Stimulated activated CD8-positive, alpha-beta memory T cell treated with anti-CD3 and anti-CD28 coated beads, Interleukin-4, amount 100 ng/mL, for 1 hour (primary cell): ENCODE results near the gene TES.
"Not testable (repeated sequence)": the region's sequence is repeated elsewhere in the genome, so short reads cannot be mapped to it uniquely, and the experiment has no call there.

ENCODE experiments used
- DNase-seq, 2 donors: peaks; one replicate each; pipeline ENCODE4 v3.0.0-alpha.2; 2020; ENCODE audit warnings: low read depth in 2 of 2, low spot score in 1 of 2

Gene TES

DNA sequence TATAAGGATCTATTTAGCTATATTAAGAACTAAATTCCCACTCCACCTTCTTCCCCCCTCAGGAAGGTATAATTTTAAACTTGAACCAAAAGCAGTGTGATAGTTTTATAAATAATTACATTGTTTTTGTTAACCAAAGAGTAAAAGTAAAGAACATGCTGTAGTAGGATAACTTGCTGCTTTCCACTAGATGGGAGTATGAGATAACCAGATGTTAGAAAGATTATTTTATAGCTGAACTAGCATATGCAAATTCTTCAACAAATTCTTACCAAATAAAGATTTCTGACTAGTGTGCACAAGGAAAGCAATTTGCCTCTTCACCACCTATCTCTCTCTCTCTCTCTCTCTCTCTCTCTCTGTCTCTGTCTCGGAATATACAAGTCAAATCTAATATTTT lies 31.8 kb downstream of the TES start:
- no peak for DNase-seq

DNA sequence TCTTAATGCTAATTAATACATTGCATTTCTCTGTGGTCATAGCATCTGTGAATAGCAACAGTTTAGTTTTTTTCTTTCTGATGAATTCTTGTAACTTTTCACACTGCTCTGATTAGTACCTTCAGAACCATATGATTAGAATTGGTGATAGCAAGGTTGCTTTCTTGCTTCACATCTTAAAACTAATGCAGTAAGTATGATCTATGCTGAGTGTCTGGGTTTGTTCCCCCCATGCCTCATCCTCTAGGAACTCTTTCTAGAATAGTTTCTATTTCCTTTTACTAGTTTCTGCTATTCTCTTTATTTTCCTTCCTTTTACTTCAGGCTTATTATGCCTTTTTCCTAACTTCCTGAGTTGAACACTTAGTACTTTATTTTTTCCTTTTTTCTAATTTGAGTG lies 32.4 kb downstream of the TES start:
- DNase-seq = no peak

DNA sequence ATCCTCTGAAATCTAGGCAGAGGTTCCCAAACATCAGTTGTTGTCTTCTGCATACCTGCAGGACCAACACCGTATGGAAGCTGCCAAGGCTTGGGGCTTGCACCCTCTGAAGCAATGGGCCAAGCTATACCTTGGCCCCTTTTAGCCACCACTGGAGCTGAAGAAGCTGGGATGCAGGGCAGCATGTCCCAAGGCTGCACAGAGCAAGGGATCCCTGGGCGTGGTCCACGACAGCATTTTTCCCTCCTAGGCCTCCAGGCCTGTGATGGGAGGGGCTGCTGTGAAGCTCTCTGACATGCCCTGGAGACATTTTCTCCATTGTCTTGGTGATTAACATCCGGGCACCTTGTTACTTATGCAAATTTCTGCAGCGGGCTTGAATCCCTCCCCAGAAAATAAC lies 34.5 kb downstream of the TES start:
- not testable (repeated sequence) for DNase-seq

DNA sequence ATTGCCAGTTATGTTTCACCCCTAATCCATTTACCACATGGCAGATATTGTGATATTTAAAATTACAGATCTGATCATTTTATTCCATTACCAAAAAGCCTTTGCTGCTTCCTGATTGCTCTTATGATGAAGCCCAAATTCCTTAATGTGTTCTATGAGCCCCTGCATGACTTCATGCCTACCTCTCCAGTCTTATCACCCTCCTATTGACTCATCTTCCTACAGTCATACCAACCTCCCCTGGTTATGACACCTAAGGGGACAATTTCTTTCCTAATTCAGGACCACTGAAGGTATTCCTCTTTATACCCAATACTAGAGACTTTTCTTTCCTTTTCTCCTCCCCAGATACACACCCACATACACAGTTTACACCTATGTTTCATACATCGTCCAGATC lies 36.0 kb downstream of the TES start:
- no peak for DNase-seq

DNA sequence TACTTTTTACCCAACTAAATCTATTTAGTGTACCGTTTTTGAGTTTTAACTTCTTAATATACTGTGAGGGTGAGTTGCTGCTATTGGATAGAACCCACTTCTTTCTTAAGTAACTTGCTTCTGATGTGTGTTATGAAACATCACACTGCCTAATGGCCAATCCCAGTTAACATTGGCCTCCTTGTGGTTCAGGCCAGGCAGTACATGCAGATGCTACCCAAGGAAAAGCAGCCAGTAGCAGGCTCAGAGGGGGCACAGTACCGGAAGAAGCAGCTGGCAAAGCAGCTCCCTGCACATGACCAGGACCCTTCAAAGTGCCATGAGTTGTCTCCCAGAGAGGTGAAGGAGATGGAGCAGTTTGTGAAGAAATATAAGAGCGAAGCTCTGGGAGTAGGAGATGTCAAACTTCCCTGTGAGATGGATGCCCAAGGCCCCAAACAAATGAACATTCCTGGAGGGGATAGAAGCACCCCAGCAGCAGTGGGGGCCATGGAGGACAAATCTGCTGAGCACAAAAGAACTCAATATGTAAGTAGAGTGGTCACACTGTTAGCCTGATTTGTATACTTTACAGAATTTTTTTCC lies 39.7 kb downstream of the TES start:
- no peak for DNase-seq

DNA sequence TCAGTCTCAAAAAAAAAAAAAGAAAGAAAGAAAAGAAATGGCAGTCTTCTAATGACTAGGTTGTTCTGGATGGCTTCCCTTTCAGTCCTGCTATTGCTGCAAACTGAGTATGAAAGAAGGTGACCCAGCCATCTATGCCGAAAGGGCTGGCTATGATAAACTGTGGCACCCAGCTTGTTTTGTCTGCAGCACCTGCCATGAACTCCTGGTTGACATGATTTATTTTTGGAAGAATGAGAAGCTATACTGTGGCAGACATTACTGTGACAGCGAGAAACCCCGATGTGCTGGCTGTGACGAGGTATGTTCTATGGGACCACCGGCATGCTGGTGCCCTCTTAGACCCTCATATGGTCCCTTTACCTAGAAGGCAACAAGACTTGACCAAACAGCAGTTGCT lies 41.3 kb downstream of the TES start:
- no peak for DNase-seq

DNA sequence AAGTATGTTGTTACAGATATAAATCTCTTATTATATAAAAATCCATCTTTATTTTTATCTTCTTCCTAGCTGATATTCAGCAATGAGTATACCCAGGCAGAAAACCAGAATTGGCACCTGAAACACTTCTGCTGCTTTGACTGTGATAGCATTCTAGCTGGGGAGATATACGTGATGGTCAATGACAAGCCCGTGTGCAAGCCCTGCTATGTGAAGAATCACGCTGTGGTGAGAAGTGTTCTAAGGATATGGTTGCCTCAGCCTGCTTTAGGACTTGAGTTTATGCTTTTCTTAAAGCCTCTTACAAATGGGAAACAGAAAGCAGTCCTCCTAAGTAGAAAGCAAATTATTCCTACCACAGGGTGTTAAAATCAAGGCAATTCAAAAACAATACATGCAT lies 41.9 kb downstream of the TES start:
- no peak for DNase-seq

DNA sequence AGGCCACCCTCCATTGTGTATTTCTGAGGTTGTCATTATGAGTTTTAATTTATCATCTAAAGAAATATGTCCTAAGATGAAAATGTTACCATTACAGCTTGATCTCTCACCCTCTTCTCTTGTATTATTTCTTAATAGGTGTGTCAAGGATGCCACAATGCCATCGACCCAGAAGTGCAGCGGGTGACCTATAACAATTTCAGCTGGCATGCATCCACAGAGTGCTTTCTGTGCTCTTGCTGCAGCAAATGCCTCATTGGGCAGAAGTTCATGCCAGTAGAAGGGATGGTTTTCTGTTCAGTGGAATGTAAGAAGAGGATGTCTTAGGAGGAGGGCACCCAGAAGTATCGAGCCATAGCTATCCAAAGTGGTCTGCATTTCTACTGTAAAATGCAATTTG lies 46.8 kb downstream of the TES start:
- no peak for DNase-seq

DNA sequence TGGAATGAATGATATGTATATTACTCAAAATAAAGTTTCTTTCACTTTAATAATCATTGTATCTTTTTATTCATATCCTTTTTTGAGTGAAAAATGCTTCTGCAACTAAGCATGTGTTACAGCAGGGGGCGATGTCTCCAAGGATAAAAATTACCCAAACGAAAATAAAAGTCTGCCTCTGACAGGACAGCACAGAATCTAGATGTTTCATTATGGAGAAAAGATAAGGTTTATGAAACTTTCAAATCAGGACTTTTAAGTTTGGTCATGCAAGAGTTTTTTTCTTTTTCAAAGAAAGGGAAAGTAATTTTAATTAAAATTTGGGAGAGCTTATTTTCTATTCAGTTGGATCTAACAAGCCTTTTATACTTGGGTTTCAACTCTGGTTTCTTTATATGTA lies 48.4 kb downstream of the TES start:
- DNase-seq = no peak

DNA sequence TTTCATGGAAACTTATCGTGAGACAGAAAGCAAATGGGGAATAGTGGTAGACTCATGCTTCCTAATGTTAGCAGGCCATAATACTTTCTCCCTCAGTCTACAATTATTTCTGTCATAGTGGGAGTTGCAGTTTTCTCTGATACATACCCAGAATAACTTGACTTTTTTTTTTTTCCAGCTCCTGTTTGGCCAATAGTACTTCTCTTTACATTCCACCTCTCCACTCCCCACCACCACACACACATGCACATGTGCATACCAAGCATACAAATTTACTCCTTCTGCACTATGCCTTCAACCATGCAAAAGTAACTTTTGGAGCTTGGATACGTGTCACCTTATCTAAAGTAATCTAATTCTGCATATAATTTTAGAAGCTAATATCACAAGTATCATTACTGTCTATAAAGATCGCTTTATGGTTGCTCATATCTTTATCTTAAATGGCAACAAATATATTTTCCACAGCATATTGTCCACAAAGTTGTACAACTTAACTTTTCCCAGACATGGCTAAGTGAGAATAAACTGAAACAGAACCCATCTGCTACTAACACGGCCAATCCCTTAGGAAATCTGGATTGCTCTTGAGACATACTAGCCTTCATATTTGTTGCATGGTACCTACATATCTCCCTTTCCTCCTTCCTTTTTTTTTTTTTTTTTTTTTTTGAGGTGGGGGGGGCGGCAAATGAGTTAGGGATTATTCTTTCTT lies 49.0 kb downstream of the TES start:
- no peak for DNase-seq

DNA sequence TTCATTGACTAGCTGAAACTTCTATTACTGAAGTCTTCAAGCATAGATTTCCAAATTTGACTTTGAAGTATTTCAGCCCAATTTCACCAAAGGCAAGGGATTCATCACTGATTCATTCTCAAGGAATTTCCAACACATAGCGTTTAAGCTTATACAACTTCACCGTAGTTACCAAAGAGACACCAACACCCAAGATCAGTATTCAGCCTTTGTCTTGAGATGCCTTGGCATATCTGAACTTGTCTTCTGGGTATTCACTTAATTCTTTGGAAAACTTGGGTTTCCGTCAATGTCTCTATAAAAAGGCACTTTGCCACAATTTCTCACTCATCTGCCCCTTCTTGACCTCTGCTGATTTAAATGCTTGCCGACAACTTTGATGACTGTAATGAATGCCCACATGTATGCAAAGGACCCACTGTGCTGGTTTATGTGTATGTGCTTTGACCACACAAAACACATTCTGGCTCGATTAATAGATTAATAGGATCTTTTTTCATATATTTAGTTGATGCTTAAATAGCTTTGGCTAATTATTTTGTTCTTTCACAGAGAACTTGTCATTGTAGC lies 49.6 kb downstream of the TES start:
- DNase-seq = no peak

DNA sequence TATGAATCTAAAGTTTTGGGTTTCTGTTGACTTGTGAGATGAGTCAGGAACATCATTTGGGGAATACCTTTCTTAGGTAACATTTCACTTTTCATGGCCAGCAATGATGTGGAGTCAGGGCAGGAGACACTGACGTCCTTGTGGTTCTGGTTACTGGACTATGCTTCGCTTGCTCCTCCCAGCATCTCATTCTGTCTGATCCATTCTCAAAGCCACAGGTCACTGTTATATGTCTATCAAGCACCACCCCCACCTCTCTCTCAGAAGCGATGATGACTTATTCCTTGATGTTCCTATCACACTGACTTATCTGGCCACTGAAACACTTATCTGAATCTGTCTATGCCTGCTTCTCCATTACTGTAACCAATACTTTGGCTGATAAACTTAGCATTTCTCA lies 51.6 kb downstream of the TES start:
- DNase-seq = no peak

DNA sequence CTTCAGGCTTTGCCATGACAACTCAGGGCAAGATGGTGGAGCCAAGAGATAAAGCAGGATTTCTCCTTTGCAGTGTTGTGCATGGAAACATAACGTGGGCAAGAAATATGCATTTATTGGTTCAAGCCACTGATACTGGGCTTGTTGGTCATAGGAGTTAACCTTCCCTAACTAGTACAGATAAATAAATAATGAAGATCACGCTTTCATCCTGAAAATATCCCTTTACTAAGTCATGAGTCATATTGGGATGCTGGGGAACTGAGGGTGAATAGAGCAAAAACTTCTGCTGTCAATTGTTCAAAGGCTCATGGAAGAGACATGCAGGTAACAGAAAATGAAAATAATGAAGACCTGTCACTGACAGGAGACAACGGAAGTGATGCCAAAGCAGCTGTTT lies 55.5 kb downstream of the TES start:
- no peak for DNase-seq

DNA sequence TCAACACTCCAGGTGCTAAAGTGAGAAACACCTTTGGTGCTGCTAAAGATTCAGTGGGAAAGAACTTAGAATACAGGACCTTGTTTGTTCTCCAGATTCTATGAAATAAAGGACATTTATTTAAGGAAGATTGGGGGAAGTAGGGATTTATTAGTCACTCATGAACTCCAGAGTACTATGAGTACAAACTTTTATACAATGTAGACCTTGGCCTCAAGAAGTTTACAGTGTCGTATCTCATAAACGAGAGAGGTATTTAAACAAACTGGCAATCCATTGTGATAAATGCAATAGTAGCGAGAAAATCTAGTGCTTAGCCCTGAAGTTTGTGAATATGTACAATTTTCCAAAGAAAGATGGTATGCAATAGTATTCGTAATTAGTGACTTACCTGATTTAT lies 59.1 kb downstream of the TES start:
- DNase-seq = no peak

DNA sequence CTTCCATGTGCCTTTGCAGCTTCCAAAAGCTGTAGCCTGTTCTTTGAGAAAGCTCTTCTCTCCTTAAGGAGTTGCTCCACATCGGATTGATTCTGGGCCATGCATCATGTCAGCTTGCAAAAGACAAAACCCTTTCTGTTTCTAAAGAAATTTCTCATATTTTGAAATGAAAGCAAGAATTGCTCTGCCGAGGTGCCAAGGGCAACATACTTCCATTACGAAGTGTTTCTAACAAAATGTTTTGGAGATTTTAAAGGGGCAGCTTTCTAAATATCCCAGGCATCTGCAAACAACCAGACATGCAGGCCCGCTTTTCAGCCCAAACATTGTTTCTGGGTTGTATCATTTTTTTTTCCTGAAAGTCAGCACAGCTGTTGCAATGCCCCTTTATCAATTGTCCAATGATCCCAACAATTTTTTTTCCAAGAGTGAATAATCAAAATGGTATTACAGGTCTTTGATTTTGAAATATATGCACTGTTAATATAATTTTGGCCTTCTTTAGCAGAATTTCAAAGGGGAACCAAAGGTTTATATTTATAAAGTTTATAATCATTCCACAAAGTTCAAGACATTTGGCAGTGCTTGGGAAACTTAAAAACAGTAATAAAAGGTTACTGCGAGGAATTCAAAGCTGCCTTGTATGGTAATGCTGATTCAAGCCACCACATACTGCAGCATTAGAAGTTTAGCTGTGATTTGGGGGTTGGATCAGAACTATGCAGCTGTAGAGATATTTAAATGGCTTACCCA lies 61.0 kb downstream of the TES start:
- DNase-seq = no peak

DNA sequence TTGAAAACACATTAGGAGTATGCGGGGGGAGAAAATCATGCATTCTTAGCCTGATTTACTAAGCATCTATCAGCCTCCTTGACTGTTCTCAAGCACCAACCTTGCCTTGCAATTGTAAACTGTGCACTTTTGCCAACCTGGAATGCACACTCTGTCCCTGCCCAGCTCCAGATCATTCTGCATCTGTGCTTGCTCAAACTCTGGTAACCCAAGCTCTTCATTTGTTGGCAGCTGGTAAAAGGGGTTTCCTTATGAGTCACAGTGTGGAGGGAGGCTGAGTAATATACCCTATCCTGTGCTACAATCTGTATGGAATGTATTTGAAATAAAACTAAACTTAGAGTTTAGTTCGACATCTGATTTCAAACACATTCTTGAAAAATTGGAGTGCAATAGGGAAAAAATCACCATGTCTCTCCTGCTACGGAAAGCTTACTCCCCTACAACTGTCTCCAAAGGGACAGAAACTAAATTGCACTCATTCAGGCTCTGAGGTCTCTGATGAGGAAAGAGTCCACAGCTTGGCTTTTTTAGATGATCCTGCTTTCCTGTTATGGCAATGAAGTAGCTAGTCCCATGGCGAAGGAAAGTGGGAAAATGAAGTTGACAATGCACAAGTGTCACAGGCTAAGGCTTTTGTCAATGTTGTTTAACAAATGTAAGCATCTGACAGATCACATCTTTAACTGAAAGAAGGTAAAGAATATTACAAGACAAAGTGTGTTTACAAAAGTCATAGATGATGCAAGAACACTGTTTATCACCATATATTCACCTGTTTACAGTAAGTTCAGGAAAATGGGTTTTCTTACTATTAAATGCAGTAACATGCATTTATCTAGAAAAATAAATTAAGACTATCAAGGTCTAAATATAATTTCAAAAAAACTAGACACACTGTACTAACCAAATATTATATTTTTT lies 61.9 kb downstream of the TES start:
- no peak for DNase-seq

DNA sequence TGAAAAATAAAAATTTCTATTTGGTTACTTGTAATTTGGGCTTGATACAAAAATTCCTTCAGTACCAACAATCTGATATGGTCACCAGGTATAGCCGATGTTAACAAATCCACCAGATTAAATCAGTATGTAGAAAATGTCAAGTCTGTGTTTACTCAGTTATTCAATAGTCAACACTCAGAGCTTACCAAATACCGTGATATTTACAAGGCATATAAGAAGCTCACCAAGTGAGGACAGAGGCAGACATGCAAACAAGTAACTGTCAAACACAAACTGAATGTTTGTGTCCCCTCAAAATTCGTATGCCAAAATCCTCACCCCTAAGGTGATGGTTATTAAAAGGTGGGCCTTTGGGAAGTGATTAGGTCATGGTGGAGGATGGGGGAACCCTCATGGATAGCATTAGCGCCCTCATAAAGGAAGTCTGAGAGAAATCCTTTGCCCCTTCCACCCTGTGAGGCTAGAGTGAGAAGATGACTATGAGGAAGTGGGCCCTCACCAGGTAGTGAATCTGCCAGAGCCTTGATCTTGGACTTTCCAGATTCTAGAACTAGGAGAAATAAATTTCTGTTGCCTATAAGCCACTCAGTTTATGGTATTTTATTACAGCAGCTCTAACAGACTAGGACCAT lies 63.1 kb downstream of the TES start:
- no peak for DNase-seq

DNA sequence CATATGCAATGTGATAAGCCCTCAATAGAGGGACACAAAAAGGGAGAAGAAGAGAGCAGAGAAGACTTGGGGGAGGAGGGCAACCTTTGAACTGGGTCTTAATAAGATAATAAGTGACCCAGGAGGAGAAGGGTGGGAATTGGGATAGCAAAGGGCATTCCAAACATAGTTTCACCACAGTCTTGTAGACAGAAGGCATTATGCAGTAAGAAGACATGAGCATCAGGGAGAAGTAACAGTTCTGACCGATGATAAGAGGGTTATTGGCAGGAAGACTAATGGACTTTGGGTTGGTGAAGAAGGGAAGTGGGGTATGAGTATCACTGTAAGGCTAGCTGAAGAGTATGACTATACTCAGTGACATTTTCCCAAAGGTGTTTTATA lies 63.6 kb downstream of the TES start:
- no peak for DNase-seq

DNA sequence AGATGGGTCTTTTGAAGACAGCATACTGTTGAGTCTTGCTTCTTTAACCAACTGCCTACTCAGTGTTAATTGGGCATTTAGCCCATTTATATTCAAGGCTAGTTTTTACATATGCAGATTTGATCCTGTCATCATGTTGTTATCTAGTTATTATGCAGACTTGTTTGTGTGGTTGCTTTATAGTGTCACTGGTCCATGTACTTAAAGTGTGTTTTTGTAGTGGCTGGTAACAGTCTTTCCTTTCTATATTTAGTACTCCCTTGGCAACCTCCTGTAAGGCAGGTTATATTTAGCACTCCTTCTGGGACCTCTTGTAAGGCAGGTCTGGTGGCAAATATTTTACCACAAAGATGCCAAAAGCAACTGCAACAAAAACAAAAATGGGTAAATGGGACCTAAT lies 66.7 kb downstream of the TES start:
- DNase-seq = no peak

DNA sequence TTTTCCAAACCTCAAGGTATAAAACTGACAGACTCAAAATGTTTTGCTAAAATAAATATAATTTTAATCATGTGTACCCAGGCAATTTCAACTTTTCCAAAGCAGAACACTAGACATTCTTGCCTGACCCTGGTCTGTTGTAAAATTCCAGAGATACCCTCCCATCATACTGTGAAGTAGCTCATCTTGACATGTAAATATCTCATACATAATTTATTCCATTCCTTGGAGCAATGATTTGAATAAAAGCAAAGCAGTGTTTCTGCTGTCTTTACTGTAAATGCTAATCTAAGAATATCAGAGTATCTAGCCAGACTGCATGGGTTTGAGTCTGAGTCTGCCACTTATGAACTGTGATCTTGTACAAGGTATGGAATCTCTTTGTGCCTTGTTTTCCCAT lies 68.9 kb downstream of the TES start:
- DNase-seq = no peak

DNA sequence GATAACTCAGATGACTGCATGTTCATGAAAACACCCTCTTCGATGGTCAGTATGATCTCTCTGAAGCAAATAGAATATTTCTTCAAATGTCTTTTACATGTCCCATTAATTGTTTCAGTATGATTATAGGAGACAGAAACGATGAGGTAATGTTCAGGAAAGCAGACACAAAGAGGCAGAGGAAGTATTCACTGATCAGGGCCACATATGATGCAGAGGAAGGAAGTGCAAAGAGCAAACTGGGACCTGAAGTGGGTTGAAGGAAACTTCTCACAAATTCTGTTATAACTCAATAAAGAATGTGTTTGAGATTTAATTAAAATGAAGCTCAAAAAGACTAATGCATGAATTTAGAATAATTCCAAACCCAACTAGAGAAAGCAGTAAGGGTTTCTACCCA lies 70.5 kb downstream of the TES start:
- DNase-seq = no peak
